GM19238 (cell line): Measurements from ENCODE around the gene NUDT5.
"Not testable (repeated sequence)": the region's sequence is repeated elsewhere in the genome, so short reads cannot be mapped to it uniquely, and the experiment has no call there.

Experiments used
- DNase-seq: peaks from one replicate; pipeline ENCODE4 v3.0.0; 2011; ENCODE audit warnings: low spot score; ENCODE audit not compliant: insufficient read length

Gene NUDT5

DNA sequence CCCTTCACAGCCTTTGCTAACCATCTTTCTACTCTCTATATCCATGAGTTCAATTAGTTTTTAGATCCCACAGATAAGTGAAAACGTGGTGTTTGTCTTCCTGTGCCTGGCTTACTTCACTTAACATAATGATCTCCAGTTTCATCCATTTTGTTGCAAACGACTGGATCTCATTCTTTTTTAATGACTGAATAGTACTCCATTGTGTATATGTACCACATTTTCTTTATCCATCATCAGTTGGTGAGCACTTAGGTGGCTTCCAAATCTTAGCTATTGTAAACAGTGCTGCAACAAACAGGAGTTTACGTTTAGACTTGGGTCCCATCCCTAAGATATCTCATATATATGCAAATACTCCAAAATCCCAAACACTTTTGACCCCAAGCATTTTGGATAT is 9.4 kb upstream of the NUDT5 start:
- no peak for DNase-seq

DNA sequence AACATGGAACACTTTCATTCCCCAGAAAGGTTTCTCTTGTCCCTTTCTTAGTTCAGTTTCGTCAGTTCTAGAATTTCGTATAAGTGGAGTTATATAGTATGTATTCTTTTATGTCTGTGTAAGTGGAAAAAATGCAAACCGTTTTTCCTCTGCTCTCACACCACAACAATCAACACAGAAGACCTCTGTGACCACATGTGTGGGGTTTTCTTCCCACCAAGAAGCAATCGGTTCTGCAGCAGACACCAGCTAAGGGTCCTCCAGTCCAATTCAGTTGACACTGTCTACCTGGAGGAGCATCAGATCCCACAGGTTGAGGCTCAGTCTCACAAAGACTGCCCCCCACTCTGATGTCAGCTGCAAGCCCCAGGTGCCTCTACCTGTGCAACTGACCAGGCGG is 6.5 kb upstream of the NUDT5 start:
- DNase-seq, result no peak

DNA sequence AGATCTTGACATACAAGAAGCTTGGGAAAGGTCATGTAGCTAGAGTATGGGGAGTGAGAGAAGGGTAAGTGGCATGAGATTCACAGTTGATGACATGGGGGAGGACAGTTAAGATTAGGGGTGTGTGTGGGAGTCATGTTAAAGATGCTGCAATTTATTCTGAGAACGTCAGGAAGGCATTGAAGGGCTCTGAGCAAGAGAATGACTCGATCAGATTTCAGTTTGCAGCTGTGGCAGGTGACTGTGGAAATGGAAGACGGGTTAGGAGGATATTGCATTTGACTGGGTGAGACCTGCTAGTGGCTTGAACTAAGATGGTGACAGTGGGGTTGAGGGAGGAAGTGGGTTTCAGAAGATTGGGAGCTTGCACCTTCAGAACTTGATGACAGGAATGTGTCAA is 5.9 kb upstream of the NUDT5 start:
- DNase-seq, result no peak

DNA sequence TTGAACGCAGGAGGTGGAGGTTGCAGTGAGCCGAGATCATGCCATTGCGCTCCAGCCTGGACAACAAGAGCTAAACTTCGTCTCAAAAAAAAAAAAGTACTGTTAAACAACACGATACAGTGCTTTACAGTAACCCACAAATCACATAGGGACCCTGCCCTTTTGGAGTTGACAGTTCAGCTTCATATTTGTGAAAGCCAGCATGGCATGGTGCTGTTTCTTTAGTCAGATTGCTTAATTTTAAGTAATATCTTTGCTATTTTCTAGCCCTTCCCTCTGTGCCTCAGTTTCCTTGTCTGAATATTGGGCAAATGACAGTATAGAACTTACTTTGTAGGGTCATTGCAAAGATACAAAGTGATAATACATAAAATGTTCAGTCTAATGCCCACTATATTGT is 5.2 kb upstream of the NUDT5 start:
- no peak for DNase-seq

DNA sequence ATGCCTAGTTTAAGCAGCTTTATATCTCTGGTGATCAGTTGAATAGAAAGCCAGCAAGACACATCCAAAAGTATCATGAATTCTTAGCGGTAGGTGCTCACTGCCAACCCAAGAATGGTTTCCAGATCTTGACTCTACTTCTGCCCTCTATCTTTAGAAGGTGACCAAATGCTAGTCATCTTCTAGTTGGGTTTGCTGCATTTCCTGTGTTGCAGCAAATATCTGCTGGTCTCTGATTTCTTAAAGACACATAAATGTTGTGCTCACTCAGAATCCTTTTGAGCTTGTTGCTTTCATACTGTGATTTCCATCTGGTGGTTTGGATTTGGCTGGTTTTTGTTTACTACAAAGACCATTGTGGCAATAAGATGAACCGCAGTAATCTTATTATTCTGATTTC is 2.5 kb upstream of the NUDT5 start:
- no peak for DNase-seq

DNA sequence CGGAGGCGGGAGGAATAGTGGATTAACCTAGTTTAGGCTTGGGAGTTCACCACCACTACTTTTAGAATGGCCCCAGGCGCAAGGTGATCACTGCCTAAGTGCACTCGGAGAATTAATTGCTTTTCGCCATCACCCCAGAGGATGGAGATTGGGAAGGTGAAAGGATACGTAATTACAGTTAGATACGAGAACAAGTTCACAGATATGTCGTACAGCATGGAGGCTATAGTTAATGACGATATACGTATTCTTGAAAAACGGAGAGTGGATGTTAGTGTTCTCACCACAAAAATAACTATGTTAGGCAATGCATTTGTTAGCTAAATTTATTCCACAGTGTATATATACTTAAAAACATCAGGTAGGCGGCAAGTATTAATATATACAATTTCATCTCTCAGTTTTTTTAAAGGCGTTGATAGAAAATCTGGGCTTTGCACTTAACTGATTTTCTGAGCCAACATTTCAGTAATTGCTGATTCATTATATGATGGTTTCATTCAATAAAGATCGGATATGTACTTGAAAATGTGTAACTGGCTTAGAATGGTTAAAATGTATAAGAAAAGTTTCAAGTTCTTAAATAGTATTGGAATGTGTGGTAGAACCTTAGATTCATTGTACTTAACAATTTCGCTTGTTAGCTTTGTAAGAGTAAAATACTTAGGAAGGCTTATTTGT is 980 bp upstream of the NUDT5 start:
- no peak for DNase-seq

DNA sequence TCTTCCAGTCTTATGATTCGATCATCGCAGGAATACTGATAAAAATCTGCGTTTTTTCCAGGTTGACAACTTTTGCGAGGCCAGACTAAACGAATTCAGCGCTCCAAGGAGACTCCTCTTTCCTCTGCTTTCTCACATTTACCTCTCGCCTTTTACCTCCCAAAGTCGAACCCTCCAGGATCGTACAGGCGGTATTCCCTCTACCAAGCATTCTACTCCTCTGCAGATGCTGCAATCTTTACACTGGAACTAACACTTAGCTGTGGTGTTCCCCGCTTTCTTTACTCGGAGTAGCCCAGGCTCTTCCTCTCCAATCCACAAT is 449 bp downstream of the NUDT5 start:
- DNase-seq, result no peak

- DNase-seq, result no peak
Observed at GRCh38 chr10:12194752-12195271, 879 bp downstream of the NUDT5 start.

GRCh38 chr10:12193193-12193592 is 2.5 kb downstream of the NUDT5 start:
- DNase-seq, result no peak

DNA sequence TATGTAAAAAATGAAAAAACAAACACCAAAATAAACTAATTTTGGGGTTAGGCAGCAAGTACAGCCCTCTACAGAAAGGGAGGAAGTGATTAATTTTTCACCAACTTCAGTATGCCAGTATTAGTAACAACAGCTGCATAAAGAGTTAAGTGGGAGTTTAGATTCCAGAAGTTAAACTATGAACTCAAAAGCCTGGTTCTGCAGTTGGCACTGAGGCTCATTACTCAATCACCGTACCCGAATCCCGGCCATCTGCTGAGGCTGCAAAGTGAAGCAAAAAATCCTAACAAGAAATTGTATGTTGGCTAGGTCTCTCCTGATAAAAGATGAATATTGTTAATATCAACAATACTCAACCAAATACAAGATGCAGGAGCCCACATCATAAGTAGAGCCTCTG is 4.0 kb downstream of the NUDT5 start:
- DNase-seq, result no peak

DNA sequence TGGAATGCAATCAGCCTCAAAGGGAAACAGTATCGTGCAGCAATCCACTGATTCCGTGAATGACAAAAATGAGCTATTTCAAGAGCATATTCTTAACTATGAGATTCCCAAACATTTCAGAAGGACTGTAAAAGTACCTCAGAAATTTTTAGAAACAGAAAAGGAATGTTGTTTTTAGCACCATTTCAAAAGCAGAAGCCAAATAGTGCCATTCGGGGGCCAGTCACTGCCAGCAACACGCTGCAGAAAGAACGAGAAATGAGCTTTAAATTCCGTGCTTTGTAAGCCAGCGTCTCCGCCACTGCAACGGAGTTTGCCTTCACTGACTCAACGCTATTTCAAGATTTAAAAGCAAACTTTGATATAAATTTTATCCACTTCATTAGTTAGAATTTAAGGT is 6.3 kb downstream of the NUDT5 start:
- no peak for DNase-seq

DNA sequence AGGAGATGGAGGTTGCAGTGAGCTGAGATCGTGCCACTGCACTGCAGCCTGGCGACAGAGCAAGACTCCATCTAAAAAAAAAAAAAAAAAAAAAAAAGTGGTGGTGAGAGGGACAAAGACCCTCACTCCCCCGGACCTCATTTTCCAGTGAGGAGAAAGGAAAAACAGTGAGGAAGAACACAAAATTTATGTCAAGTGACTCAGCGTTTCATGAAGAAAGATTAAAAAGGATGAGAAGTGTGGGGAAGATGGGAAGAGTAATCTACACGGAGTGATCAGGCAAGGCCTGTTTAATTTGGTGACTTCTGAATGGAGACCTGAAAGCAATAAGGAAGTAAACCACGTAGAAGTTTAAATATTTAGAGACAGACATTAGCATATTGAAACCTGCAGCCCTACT is 7.0 kb downstream of the NUDT5 start:
- DNase-seq, result no peak

- DNase-seq, result no peak
Observed at GRCh38 chr10:12187321-12187905, 8.3 kb downstream of the NUDT5 start.

- DNase-seq, result no peak
Observed at GRCh38 chr10:12186323-12186722, 9.4 kb downstream of the NUDT5 start.

GRCh38 chr10:12184165-12184564 is 11.5 kb downstream of the NUDT5 start:
- DNase-seq, result no peak

DNA sequence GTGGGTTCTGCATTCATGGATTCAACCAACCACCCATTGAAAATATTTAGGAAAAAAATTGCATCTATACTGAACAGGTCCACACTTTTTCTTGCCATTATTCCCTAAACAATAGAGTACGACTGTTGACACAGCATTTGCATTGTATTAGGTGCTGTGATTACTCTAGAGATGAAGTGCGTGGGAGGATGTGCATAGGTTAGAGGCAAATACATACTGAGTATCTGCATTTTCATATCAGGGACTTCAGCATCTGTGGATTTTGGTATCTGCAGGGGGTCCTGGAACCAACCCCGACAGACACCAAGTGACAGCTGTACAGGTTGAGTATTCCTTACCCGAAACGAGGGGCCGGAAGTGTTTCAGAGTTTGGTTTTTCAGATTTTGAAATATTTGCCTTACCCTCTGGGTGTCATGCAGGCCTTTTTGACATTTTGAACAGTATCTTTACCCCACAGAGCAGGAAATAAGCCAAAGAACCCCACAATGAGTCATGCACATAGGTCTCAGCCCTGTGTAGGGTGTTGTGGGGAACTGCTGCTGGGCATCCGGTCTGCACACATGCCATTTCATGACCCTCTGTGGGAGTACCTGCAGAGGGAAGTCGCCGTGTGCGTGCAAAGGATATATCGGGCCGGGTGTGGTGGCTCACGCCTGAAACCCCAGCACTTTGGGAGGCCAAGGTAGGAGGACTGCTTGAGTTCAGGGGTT is 14.5 kb downstream of the NUDT5 start:
- DNase-seq, result no peak

- no peak for DNase-seq
Observed at GRCh38 chr10:12180221-12180974, 15.3 kb downstream of the NUDT5 start.

GRCh38 chr10:12179606-12180170 is 16.0 kb downstream of the NUDT5 start:
- DNase-seq, result no peak

DNA sequence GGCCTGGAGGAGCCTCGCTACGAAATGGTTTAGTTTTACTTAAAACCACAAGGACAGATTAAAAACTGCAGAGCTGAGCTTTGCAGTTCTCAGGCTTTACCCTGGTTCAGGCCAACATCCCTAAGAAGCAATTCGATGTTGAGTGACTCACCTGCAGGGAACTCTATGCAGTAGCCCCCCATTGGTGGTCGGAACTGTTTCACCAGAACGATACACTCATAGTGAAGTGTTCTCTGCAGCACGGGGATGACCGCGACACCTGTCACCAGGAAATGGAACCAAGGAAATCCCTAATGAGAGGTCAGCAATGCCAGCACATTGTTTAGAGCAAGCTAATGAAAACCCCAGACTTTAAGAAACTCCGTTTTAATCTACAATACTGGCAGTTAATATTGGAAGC is 18.0 kb downstream of the NUDT5 start:
- DNase-seq, result no peak

- not testable (repeated sequence) for DNase-seq
Observed at GRCh38 chr10:12171512-12171911, 24.2 kb downstream of the NUDT5 start.

DNA sequence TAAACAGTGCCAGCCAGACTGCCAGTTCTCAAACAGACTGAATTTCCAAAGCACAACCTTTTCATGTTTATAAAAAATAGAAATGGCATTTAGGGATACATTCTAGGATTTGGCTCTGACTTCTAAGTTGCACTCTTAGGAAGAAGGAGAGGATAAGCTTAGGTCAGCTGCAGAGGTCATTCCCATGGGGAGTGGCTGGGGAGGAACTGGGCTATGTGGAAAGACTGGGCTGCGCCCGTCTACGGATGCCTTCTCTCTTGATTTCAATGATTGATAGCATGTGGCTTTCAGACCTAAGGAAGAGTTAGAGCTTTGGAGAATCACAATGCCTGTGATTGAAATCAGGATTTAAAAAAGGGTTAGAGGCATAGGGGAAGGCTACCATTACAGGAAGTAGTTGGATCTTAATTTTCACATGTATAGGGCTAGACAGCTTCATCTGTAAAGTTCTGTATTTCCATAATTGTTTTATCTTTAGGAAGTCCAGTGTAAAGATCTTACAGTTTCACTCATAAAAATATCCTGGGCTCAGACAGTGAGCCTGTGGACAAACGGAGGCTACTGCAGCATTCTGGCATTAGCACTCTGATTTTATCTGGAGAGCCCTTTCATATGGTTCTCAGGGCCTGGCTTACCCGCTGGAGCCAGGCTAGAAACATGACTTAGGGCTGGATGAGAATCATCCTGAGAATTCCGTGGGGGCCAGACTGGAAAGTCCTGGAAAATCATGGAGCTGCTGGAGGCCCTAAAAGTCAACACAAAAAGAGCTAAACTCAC is 29.5 kb downstream of the NUDT5 start:
- no peak for DNase-seq
